Mesodermal cell (in vitro differentiated cells): ENCODE data around the gene TRIM52.
"Not testable (repeated sequence)": the region's sequence is repeated elsewhere in the genome, so short reads cannot be mapped to it uniquely, and the experiment has no call there.

Source experiments
- H3K27ac ChIP-seq: 2 replicates; pipeline ENCODE4 v1.7.0; 2013; ENCODE audit warnings: mild to moderate bottlenecking, low read depth, low read length, moderate library complexity; ENCODE audit not compliant: severe bottlenecking
- H3K36me3 ChIP-seq: 2 replicates; pipeline ENCODE4 v1.7.1; 2013; ENCODE audit warnings: mild to moderate bottlenecking, low read length, moderate library complexity; ENCODE audit not compliant: control insufficient read depth, insufficient read depth
- H3K4me1 ChIP-seq: one replicate; pipeline ENCODE4 v1.7.1; 2013; ENCODE audit warnings: mild to moderate bottlenecking, low read length; ENCODE audit not compliant: insufficient read depth, control insufficient read depth, poor library complexity, severe bottlenecking
- H3K4me3 ChIP-seq: 2 replicates; pipeline ENCODE4 v1.7.0; 2013; ENCODE audit warnings: low read length, control low read depth, mild to moderate bottlenecking; ENCODE audit not compliant: insufficient read depth, poor library complexity, severe bottlenecking; ENCODE audit errors: extremely low read depth
- H3K9me3 ChIP-seq: 2 replicates; pipeline ENCODE4 v1.7.1; 2013; ENCODE audit warnings: mild to moderate bottlenecking, low read length, moderate library complexity; ENCODE audit not compliant: control insufficient read depth
- WGBS, 2 experiments: methylation state at CpG; one replicate each; pipeline ENCODE4 v1.1.5; 2013; ENCODE audit warnings: missing lambda C conversion rate in 2 of 2; ENCODE audit not compliant: insufficient coverage in 2 of 2; 5-methylcytosine and 5-hydroxymethylcytosine counted together

Gene TRIM52

GRCh38 chr5:181273433-181273744 is 12.4 kb upstream of the TRIM52 start:
- not testable (repeated sequence) for H3K4me1 ChIP-seq, H3K4me3 ChIP-seq, H3K36me3 ChIP-seq, H3K27ac ChIP-seq, H3K9me3 ChIP-seq
- WGBS, 2 experiments, result 35 to 53% methylated on average over 8 to 19 of the region's 28 CpGs

DNA sequence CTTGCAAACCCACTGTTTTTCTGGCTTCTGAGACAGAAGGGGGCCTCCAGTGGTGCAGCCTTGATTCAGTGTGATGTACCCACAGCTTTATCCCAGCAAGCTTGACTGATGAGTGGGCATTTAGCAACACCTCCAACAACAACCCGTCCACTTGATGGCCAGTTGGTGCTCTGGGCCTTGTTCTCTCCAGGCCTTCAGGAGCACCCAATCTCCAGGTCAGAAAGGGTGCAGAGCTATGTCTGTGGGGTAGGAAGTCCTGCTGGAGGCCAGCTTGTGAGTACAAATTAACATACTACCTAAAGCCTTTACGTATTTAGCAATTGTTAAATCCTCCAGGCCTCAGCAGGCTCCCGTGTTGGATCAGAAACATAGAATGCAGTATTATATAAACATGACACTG is 10.1 kb upstream of the TRIM52 start:
- no peaks in the 10 kb centered on the region for H3K36me3 ChIP-seq
- H3K4me3 ChIP-seq, result no peak overlapping the region
- H3K27ac ChIP-seq, result no peak overlapping the region
- no peaks in the 10 kb centered on the region for H3K4me1 ChIP-seq
- H3K9me3 ChIP-seq, result no peaks in the 10 kb centered on the region
- no CpG with 5 or more reads among the region's 3 CpGs for WGBS, 2 experiments

DNA sequence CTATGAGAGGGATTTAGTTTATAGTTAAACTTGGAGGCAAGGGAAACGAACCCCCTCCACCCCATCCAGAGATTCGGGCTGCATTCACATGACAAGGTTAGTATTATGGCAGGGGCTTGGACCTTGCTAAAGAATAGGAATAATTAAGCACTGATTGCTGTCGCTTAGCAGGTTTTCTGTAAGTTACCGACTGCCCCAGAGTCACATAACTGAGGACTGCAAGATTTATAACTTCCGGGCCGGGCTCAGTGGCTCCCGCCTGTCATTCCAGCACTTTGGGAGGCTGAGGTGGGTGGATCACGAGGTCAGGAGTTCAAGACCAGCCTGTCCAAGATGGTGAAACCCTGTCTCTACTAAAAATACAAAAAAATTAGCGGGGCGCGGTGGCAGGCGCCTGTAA is 7.0 kb upstream of the TRIM52 start:
- H3K27ac ChIP-seq, H3K9me3 ChIP-seq, H3K4me1 ChIP-seq, H3K4me3 ChIP-seq: not testable (repeated sequence)
- WGBS, 2 experiments, result 96% methylated on average over 9 to 10 of the region's 12 CpGs
- peaks cover 14% of the 10 kb centered on the region for H3K36me3 ChIP-seq

DNA sequence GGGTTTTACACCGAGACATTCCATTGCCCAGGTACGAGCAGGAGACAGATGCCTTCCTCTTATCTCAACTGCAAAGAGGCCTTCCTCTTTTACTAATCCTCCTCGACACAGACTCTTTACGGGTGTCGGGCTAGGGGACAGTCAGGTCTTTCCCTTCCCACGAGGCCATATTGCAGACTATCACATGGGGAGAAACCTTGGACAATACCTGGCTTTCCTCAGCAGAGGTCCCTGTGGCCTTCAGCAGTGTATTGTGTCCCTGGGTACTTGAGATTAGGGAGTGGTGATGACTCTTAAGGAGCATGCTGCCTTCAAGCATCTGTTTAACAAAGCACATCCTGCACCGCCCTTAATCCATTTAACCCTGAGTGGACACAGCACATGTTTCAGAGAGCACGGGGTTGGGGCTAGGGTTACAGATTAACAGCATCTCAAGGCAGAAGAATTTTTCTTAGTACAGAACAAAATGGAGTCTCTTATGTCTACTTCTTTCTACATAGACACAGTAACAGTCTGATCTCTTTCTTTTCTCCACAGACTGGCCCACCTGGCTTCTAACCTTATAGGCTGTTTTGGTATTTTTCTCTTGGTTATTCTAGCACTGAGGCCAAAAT is 6.5 kb upstream of the TRIM52 start:
- H3K27ac ChIP-seq, H3K4me1 ChIP-seq, H3K4me3 ChIP-seq, H3K9me3 ChIP-seq: not testable (repeated sequence)
- peaks cover 18% of the 10 kb centered on the region for H3K36me3 ChIP-seq
- WGBS, 2 experiments, result 66 to 69% methylated on average over 5 to 6 of the region's 8 CpGs

DNA sequence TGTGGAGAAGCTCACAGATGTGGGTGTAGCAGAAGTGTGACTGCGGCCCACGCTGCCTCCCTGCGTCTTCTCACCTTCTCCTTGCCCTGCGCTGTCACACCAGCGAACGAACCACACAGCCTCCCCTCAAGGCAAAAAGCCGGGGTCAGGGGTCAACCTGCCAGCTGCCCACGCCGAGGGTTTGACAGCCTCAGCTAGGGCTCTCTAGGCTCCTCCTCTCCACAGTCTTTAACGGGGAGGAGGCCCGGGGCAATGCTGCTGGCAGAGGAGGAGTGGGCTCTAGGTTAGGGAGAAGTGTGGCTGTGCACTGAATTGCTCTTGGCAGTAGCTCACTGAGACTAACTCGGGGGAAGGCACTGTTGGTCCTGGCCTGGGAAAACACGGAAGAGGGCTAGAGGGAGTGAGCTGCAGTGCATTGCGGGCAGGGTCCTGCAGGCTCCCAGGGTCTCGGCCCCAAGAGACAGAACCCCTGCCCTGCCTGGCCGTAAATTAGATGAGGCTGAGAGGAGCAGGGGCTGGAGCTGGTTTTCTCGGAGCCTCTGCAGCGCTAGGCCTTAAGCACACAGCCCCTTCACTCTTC is 4.2 kb upstream of the TRIM52 start:
- Histone ChIP-seq H3K4me3 (no peak overlapping the region), H3K4me1 (no peaks in the 10 kb centered on the region), H3K9me3 (no peaks in the 10 kb centered on the region), H3K36me3 (peaks cover 18% of the 10 kb centered on the region), H3K27ac (no peak overlapping the region)
- WGBS, 2 experiments, result 82 to 83% methylated on average over 8 to 12 of the region's 18 CpGs

DNA sequence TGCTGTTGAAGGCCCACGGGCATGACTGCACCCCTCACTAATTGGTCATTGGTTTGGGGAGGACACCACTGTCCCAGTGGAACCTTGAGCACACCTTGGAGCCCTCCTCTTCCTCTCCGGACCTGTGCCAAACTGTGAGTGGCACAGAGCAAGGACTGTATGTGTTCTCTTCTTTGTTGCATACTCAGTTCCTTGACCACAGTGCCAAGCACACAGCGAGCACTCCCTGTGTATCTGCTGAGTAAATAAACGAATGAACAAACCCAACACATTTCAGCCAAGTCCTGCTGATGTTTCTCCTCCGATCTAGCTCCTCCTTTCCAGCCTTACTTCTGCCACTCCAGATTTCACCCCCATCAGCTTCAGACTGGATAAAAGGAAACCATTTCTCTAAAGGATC is 2.7 kb upstream of the TRIM52 start:
- H3K36me3 ChIP-seq, result peaks cover 18% of the 10 kb centered on the region
- 94 to 98% methylated on average over 4 to 5 of the region's 5 CpGs for WGBS, 2 experiments
- no peaks in the 10 kb centered on the region for H3K9me3 ChIP-seq
- H3K4me1 ChIP-seq, result peaks cover 4% of the 10 kb centered on the region
- no peak overlapping the region for H3K4me3 ChIP-seq
- no peak overlapping the region for H3K27ac ChIP-seq

- H3K27ac ChIP-seq, result peak overlapping the region; percentile 95
- H3K4me3 ChIP-seq, result peak overlapping the region; percentile 92
- H3K36me3 ChIP-seq, result peaks cover 31% of the 10 kb centered on the region
- WGBS, 2 experiments, result 0 to 1% methylated on average over 38 to 51 of the region's 59 CpGs
- peaks cover 6% of the 10 kb centered on the region for H3K4me1 ChIP-seq
- H3K9me3 ChIP-seq, result no peaks in the 10 kb centered on the region
Measured at GRCh38 chr5:181261320-181262049, 542 bp upstream of the TRIM52 start.

- Histone ChIP-seq H3K4me1 (peaks cover 6% of the 10 kb centered on the region), H3K27ac (peak overlapping the region; percentile 10), H3K36me3 (peaks cover 44% of the 10 kb centered on the region), H3K9me3 (no peaks in the 10 kb centered on the region), H3K4me3 (peak overlapping the region; percentile 92)
- WGBS, 2 experiments, result 5% methylated on average over 21 to 22 of the region's 26 CpGs
Measured at GRCh38 chr5:181259974-181260719, 796 bp downstream of the TRIM52 start.

- WGBS, 2 experiments, result 33 to 100% methylated on average over 1 of the region's 2 CpGs
- no peak overlapping the region for H3K27ac ChIP-seq
- peak overlapping the region; percentile 92 for H3K4me3 ChIP-seq
- no peaks in the 10 kb centered on the region for H3K9me3 ChIP-seq
- peaks cover 9% of the 10 kb centered on the region for H3K4me1 ChIP-seq
- H3K36me3 ChIP-seq, result peaks cover 53% of the 10 kb centered on the region
Measured at GRCh38 chr5:181259283-181259682, 1.7 kb downstream of the TRIM52 start.

- Histone ChIP-seq H3K9me3 (no peaks in the 10 kb centered on the region), H3K36me3 (peaks cover 52% of the 10 kb centered on the region), H3K4me3 (peak overlapping the region; percentile 92), H3K27ac (no peak overlapping the region), H3K4me1 (peaks cover 9% of the 10 kb centered on the region)
- 96% methylated on average over 3 of the region's 3 CpGs; no CpG with 5 or more reads in 1 of the 2 experiments for WGBS, 2 experiments
Measured at GRCh38 chr5:181258576-181258975, 2.4 kb downstream of the TRIM52 start.
